B cell (primary cell): ENCODE results near the gene HFE. TPM values are rescaled to one million over a fixed set of nuclear protein-coding genes. Genes with fewer than 3 reads are reported as not detected.

ENCODE experiments used
- ATAC-seq: fragments of 200-7000 bp; cut with Tn5 transposase; one replicate; pipeline ENCODE4 v1.10.0; 2021; ENCODE audit warnings: low read depth, mild to moderate bottlenecking, moderate number of reproducible peaks, moderate library complexity
- CTCF ChIA-PET: fragments of 350-600 bp; sonication (Branson Sonifier 250); formaldehyde crosslinking; loops from one replicate; lab custom pipeline; 2021; ENCODE audit warnings: antibody characterized with exemption, inconsistent platforms; lab: Charles Lee
- POLR2A ChIA-PET: fragments of 350-600 bp; sonication (Branson Sonifier 250); formaldehyde crosslinking; loops from one replicate; lab custom pipeline; 2021; ENCODE audit warnings: antibody characterized with exemption; lab: Charles Lee
- DNase-seq: peaks from one replicate; pipeline ENCODE4 v3.0.0; 2013
- H2AFZ ChIP-seq: 2 replicates; pipeline ENCODE4 v1.6.1; 2012; ENCODE audit warnings: mild to moderate bottlenecking, low read depth, low read length; ENCODE audit not compliant: insufficient read depth, poor library complexity, severe bottlenecking
- H3K27ac ChIP-seq, 2 donors: 1 replicate in 1 of 2; 2 replicates in 1 of 2; pipeline ENCODE4 v1.5.1; 2012 to 2013; ENCODE audit warnings: low read length in 2 of 2, mild to moderate bottlenecking in 2 of 2, moderate library complexity in 1 of 2
- H3K27me3 ChIP-seq, 4 experiments: fragments of 200-600 bp in 1 of 4; sonication (generic) in 1 of 4; replicated peaks in 1 of 4; 1 replicate in 2 of 4; 2 replicates in 2 of 4; pipeline versions ENCODE4 v1.6.1 to v1.7.0; 2013 to 2016; ENCODE audit warnings: low read length in 3 of 4, mild to moderate bottlenecking in 2 of 4, mixed read lengths in 1 of 4, moderate library complexity in 1 of 4; ENCODE audit not compliant: insufficient read depth in 4 of 4, control insufficient read depth in 3 of 4; ENCODE audit errors: control extremely low read depth in 1 of 4
- H3K36me3 ChIP-seq, 2 experiments: replicated peaks in 1 of 2; 1 replicate in 1 of 2; 2 replicates in 1 of 2; pipeline versions ENCODE4 v1.6.1 to v1.7.1; 2013; ENCODE audit warnings: low read length in 1 of 2; ENCODE audit not compliant: insufficient read depth in 2 of 2, control insufficient read depth in 1 of 2; ENCODE audit errors: control extremely low read depth in 1 of 2, extremely low read depth in 1 of 2
- H3K4me1 ChIP-seq, 2 donors: fragments of 200-600 bp in 1 of 2; sonication (generic) in 1 of 2; 1 replicate in 1 of 2; 2 replicates in 1 of 2; pipeline versions ENCODE4 v1.5.1 to v1.6.1; 2013 to 2017; ENCODE audit warnings: low read length in 2 of 2; ENCODE audit not compliant: control insufficient read depth in 2 of 2, insufficient read depth in 2 of 2
- H3K4me2 ChIP-seq: replicated peaks from 2 replicates; pipeline ENCODE3; 2012; ENCODE audit warnings: mild to moderate bottlenecking, low read depth, low read length; ENCODE audit not compliant: poor library complexity, severe bottlenecking
- H3K4me3 ChIP-seq, 5 experiments: fragments of 200-600 bp in 1 of 5; sonication (generic) in 1 of 5; 1 replicate in 3 of 5; 2 replicates in 2 of 5; pipeline versions ENCODE4 v1.5.1 to v1.7.0; 2011 to 2016; ENCODE audit warnings: low read length in 4 of 5, mild to moderate bottlenecking in 4 of 5, low read depth in 2 of 5, control low read depth in 1 of 5, moderate library complexity in 1 of 5; ENCODE audit not compliant: insufficient read depth in 1 of 5; ENCODE audit errors: control extremely low read depth in 1 of 5, extremely low read depth in 1 of 5
- H3K79me2 ChIP-seq: fragments of 200-600 bp; sonication (generic); one replicate; pipeline ENCODE4 v1.6.0; 2016; ENCODE audit warnings: low read length; ENCODE audit not compliant: control insufficient read depth, insufficient read depth
- H3K9ac ChIP-seq: fragments of 200-600 bp; sonication (generic); 2 replicates; pipeline ENCODE4 v1.6.1; 2017; ENCODE audit warnings: mild to moderate bottlenecking, low read length, moderate library complexity
- H3K9me3 ChIP-seq, 3 donors: one replicate each; pipeline versions ENCODE4 v1.6.1 to v1.7.1; 2013; ENCODE audit warnings: low read length in 2 of 3; ENCODE audit not compliant: control insufficient read depth in 2 of 3, insufficient read depth in 1 of 3; ENCODE audit errors: control extremely low read depth in 1 of 3
- H4K20me1 ChIP-seq: 2 replicates; pipeline ENCODE4 v1.6.0; 2012; ENCODE audit warnings: mild to moderate bottlenecking, low read length; ENCODE audit not compliant: insufficient read depth, control insufficient read depth, poor library complexity, severe bottlenecking
- H3K27ac Mint-ChIP-seq: one replicate; pipeline ENCODE4 v1.8.0; 2021; ENCODE audit warnings: mixed read lengths
- H3K27me3 Mint-ChIP-seq: one replicate; pipeline ENCODE4 v1.8.0; 2021; ENCODE audit warnings: mixed read lengths
- H3K4me1 Mint-ChIP-seq: one replicate; pipeline ENCODE4 v1.8.0; 2021; ENCODE audit warnings: mixed read lengths
- H3K4me3 Mint-ChIP-seq: one replicate; pipeline ENCODE4 v1.8.0; 2021; ENCODE audit warnings: mixed read lengths
- H3K9me3 Mint-ChIP-seq: one replicate; pipeline ENCODE4 v1.8.0; 2022; ENCODE audit warnings: mixed read lengths; ENCODE audit not compliant: insufficient read depth
- EZH2 ChIP-seq: IDR thresholded peaks from 2 replicates; pipeline ENCODE4 v1.6.1; 2012; ENCODE audit warnings: borderline replicate concordance, low read depth, mild to moderate bottlenecking, moderate library complexity, low read length; ENCODE audit not compliant: insufficient read depth, poor library complexity, severe bottlenecking
- WGBS: methylation state at CpG from one replicate; pipeline ENCODE4 v1.1.5; 2013; ENCODE audit warnings: missing lambda C conversion rate; ENCODE audit not compliant: insufficient coverage; 5-methylcytosine and 5-hydroxymethylcytosine counted together
- intact Hi-C: fragments of 100-400 bp; cut with micrococcal nuclease; formaldehyde crosslinking; loops from one replicate; pipeline ENCODE4 v1.10.0; 2022
- polyA plus RNA-seq: library from polyadenylated mRNA; depleted of rRNA; stranded (reverse); fragments of >200 nt; gene quantifications from 2 replicates; pipeline ENCODE4 v1.2.3, GENCODE V29; 2012
- total RNA-seq, 2 donors: library from RNA; stranded (reverse); fragments of 120-200 nt in 1 of 2; gene quantifications; 1 replicate in 1 of 2; 2 replicates in 1 of 2; pipeline versions ENCODE4 v1.2.3 to v1.2.4, GENCODE V29; 2013 to 2022
- TF ChIP-seq, protein P1 (sequence below): fragments of 200-600 bp; IDR thresholded peaks from one replicate; pipeline ENCODE4 v1.8.0; 2022; ENCODE audit warnings: antibody characterized with exemption, mild to moderate bottlenecking

The HFE gene
- total and polyA plus RNA-seq, 2 donors (not counting 1 experiment from before 2014, with no cell fraction given) = 5.9 to 6.3 TPM

GRCh38 chr6:26113570-26113969 is 26.3 kb downstream of the HFE start:
- POLR2A ChIA-PET = interaction anchor here (0.6 kb wide), 1 partner anchor 22 kb away, joined by 3 read pairs; no protein-coding TSS in a partner anchor
- no peaks in the 10 kb centered on the region for H3K27me3 Mint-ChIP-seq
- H3K4me3 ChIP-seq = no peak overlapping the region
- H3K9me3 Mint-ChIP-seq = no peaks in the 10 kb centered on the region
- intact Hi-C loops = no loop called here
- no peak overlapping the region for H3K27ac Mint-ChIP-seq
- H3K4me3 Mint-ChIP-seq = no peak overlapping the region
- no peak overlapping the region for H2AFZ ChIP-seq
- ATAC-seq (no peak), DNase-seq (no peak)
- CTCF ChIA-PET = no interaction called here
- no peak overlapping the region for H3K4me2 ChIP-seq
- H3K79me2 ChIP-seq = no peaks in the 10 kb centered on the region
- no peaks in the 10 kb centered on the region for H3K4me1 ChIP-seq
- no peak for TF ChIP-seq EZH2
- TF ChIP-seq, protein P1, sequence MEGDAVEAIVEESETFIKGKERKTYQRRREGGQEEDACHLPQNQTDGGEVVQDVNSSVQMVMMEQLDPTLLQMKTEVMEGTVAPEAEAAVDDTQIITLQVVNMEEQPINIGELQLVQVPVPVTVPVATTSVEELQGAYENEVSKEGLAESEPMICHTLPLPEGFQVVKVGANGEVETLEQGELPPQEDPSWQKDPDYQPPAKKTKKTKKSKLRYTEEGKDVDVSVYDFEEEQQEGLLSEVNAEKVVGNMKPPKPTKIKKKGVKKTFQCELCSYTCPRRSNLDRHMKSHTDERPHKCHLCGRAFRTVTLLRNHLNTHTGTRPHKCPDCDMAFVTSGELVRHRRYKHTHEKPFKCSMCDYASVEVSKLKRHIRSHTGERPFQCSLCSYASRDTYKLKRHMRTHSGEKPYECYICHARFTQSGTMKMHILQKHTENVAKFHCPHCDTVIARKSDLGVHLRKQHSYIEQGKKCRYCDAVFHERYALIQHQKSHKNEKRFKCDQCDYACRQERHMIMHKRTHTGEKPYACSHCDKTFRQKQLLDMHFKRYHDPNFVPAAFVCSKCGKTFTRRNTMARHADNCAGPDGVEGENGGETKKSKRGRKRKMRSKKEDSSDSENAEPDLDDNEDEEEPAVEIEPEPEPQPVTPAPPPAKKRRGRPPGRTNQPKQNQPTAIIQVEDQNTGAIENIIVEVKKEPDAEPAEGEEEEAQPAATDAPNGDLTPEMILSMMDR = no peak
- no peaks in the 10 kb centered on the region for H3K27me3 ChIP-seq
- H3K9me3 ChIP-seq = no peaks in the 10 kb centered on the region
- no peaks in the 10 kb centered on the region for H3K4me1 Mint-ChIP-seq
- no peaks in the 10 kb centered on the region for H4K20me1 ChIP-seq
- no peak overlapping the region for H3K27ac ChIP-seq
- H3K36me3 ChIP-seq = peaks cover 0 to 1% of the 10 kb centered on the region in 2 experiments
- no peak overlapping the region for H3K9ac ChIP-seq

DNA sequence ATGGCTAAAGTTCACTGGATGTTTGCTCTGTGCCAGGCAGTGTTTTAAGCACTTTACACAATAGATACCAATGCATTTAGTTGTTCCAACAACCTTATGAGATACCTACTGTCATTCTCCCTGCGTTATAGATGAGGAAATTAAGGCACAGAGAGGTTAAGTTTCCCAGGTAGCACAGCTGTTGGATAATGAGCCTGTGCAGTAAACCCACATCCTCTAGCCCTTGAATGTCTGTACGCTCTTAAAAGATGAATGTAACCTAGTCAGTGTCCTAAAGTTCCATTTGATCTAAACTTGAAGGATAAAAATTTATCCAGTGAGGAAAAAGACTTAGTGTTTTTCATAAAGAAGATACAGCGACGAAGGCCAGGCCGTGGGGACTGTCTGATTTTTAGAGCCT is 28.0 kb downstream of the HFE start:
- POLR2A ChIA-PET = no interaction called here
- H3K4me2 ChIP-seq = no peak overlapping the region
- no peak overlapping the region for H3K27ac ChIP-seq
- Mint-ChIP-seq H3K27ac (no peak overlapping the region), H3K27me3 (no peaks in the 10 kb centered on the region), H3K4me3 (no peak overlapping the region), H3K9me3 (no peaks in the 10 kb centered on the region), H3K4me1 (no peaks in the 10 kb centered on the region)
- intact Hi-C loops = no loop called here
- no peak overlapping the region for H2AFZ ChIP-seq
- no peaks in the 10 kb centered on the region for H3K27me3 ChIP-seq
- H3K9me3 ChIP-seq = no peaks in the 10 kb centered on the region
- no peaks in the 10 kb centered on the region for H3K4me1 ChIP-seq
- CTCF ChIA-PET = interaction anchor here (0.8 kb wide), 1 partner anchor 18 kb away, joined by 3 read pairs; no protein-coding TSS in a partner anchor
- no peaks in the 10 kb centered on the region for H3K79me2 ChIP-seq
- peaks cover 0 to 1% of the 10 kb centered on the region in 2 experiments for H3K36me3 ChIP-seq
- H3K9ac ChIP-seq = no peak overlapping the region
- ATAC-seq (no peak), DNase-seq (no peak)
- no peaks in the 10 kb centered on the region for H4K20me1 ChIP-seq
- 100% methylated on average over 1 of the region's 5 CpGs for WGBS
- no peak overlapping the region for H3K4me3 ChIP-seq
- TF ChIP-seq, protein P1 = no peak
- no peak for TF ChIP-seq EZH2
